Stromal cell of bone marrow (primary cell): ENCODE results near the gene ARL6IP1.

Source experiments
- DNase-seq: peaks from one replicate; pipeline ENCODE4 v3.0.0-alpha.2; 2012; ENCODE audit warnings: low read depth

ARL6IP1 gene

GRCh38 chr16:18801145-18801972 lies at the start of gene ARL6IP1:
Gene ARL6IP1 (minus strand): TSS chr16:18801549. CDS start chr16:18801466, 83 bp downstream.
- DNase-seq, result peak; percentile 99

- no peak for DNase-seq
Measured at GRCh38 chr16:18846416-18846815, 45.1 kb upstream of the ARL6IP1 start.

DNA sequence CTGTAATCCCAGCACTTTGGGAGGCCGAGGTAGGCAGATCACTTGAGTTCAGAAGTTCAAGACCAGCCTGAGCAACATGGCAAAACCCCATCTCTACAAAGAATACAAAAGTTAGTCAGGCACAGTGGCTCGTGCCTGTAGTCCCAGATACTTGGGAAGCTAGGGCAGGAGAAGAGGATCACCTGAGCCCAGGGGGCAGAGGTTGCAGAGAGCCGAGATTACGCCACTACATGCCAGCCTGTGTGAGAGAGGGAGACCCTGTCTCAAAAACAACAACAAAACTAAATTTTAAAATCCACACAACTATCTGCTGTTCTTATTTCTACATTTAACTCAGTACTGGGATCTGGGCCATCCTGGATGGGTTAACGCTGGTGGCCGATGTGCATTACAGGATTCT lies 41.2 kb upstream of the ARL6IP1 start:
- no peak for DNase-seq

DNA sequence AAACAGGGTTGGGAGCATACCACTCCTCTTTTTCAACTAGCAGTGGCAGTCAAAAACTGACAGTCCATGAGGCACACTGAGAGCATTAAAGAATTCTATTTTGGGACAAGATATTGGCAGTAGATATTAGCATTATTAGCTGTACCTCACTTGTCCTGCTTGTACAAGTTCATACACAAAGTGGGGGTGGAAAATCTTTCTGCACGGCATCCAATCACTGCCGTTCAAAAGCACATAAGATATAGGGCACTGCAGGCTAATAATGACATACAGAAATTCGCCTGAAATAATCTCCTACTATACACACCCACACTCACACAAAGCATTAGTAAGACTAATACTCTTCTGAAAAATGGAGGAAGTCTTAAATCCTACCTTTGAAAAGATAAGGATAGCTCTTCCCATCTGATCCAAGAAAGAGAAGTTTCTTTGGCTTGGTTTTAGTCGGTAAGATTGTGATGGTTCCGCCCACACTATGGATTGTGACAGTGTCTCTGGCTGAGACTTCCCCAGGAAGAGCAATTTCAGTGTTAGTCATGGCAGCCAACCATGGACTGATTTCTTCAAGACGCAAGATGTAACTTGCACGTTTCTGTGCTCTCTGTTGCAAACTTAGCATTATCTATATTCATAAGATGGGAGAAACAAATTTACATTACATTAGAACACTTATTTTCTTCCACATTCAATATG lies 40.6 kb upstream of the ARL6IP1 start:
- no peak for DNase-seq

DNA sequence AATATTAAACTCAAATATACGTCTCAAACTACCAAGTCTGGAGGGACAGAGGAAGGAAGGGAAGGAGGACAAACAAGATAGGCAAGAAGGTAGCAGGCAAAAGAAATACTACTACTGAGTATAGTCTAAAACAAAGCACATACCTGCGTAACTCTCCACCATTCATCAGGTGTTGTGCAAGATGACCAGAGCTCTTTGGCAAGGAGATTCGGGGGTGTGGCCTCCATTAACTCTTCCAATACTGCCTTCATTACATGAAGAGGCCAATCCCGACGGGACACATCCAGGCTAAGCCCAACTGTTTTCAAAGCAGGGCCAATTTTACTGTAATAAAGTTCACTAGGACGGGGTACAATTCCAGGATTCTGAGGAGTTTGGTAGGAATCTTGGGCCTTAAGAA lies 38.2 kb upstream of the ARL6IP1 start:
- no peak for DNase-seq

DNA sequence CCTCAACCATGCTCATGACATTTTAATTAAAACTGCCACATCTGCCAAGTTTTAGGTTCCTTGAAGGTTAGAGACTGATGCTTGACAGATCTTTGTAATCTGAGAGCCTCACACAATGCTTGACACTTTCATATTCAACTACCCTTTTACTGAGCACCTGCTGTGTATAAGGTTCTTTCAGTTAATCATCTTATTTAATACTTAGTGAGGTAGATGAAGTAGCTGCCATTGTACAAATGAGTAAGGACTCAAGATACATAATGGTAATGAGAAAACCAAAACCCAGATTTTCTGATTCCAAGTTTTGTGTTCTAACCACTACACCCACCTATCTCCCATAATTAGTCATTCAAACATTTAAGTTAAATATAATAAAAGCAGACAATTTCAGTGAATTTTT lies 35.4 kb upstream of the ARL6IP1 start:
- no peak for DNase-seq

GRCh38 chr16:18834864-18835263 lies 33.5 kb upstream of the ARL6IP1 start:
- no peak for DNase-seq

DNA sequence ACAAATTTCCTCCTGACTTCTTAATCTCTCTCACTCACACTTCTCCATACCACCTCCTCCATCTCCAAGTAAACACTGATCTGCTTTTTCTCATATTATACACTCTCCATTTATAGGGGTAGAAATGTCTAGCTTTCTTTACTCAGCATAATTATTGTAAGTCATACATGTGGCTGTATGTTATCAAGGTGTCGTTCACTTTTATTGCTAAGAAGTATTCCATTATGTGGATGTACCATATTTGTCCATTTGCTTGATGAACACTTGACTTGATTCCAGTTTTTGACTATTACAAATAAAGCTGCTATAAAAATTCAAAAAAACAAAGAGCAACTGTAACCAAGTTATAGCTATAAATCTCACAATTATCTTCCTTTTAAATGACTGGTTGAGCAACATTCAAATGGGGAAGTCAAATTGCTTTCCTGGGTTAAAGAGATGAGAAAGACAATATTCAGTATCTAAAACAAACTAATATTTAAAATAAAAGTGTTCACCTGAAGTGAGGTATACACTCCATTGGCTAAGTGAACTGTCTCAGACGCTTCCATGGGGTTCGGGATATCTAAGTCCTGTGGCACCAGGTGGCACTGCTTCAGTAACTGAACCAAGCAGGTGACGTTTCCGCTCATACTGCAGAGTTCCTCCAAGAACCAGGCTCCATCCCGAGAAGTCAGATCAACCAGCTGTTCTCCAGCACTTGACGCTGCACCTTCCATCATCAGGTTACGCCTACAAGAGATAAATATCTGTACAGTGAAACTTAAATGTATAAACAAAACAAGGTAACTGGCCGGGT lies 32.6 kb upstream of the ARL6IP1 start:
- DNase-seq, result no peak

DNA sequence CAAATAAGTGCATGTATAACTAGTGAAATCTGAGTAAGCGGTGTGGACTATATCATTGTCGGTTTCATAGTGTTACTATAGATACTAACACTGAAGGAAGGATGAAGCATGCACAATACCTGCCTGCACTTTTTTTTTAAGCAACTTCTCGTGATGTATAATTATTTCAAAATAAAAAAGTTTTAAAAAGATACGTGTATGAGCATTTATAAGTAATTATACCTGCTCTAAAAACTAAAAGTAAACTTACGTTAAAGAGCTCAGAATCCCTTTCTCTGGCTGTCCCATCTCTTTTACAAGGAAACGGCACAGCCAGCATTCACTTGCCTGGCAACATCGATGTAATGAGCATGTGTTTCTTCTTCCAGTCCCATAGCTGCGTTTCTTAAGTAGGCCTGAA lies 31.3 kb upstream of the ARL6IP1 start:
- DNase-seq, result no peak

DNA sequence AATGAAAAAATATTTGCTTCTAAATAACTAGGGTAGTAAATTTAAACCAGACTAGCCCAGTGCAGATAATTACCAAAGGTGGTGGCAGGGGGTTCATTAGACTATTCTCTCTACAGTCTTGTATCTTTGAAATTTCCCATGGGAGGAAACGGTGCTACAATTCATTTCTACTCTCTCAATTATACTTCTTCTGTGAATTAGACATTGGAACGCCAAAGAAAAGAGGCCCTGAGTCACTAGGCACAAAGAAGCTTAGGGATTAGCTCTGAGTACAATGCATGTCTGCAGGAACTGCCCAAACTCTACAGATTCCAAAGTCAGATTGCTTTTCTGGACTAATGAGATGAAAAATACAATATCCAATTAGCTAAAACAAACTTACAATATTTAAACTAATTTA lies 30.7 kb upstream of the ARL6IP1 start:
- DNase-seq, result no peak

DNA sequence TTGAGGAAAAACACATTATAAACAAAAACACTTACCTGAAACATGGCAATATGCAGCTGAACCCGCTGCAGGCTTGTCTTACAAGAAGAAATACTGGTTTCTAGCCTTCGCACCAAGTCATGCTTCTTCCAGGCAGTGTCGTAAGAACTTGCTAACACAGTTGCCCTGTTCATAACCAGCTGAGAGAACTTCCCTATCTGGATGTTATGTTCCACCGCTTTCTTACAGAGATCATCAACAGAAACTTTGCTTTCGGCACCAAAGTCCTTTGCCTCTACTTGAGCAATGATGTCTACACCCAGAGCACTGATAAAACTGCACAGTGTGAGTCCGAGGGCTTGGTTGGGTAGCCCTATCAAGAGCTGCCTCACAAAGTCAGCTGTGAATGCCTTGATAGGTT lies 27.9 kb upstream of the ARL6IP1 start:
- DNase-seq, result no peak

DNA sequence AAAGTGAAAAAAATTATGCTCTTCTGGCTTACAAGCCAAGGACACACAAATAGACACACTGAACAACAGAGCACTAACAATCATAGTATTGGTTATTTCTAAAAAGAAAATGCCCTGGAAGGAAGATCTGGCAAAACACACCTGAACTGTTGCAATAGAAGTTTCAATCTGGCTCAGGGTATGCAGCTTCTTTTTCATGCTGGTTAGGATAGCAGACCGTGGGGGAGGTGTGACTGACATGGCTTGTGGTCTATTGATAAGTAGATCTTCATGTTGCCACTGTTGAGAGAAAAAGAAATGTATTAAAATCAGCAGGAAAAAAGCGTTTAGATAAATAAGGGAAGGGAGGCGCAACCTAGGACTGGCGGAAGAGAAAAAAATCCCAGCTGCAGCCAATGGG lies 26.5 kb upstream of the ARL6IP1 start:
- no peak for DNase-seq

DNA sequence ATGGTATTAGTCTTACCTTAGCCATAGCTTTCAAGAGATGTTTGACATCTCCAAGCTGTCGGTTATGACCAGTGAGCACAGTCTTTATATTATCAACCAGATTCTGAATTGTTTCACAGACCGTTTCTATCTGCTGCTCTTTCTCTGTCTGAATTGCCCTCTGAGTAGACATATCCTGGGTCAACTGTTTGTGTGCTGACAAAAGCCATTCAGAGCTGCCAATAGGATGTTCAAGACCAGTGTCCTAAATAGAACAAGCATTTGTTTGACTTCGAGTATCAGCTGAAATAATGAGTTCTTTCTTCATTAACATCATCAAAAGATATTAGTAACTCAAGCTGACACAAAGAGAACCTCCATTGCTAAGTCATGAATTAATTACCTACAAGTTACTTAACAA lies 14.9 kb upstream of the ARL6IP1 start:
- no peak for DNase-seq

GRCh38 chr16:18811925-18812324 lies 10.6 kb upstream of the ARL6IP1 start:
- no peak for DNase-seq

GRCh38 chr16:18809165-18809564 lies 7.8 kb upstream of the ARL6IP1 start:
- DNase-seq, result no peak

DNA sequence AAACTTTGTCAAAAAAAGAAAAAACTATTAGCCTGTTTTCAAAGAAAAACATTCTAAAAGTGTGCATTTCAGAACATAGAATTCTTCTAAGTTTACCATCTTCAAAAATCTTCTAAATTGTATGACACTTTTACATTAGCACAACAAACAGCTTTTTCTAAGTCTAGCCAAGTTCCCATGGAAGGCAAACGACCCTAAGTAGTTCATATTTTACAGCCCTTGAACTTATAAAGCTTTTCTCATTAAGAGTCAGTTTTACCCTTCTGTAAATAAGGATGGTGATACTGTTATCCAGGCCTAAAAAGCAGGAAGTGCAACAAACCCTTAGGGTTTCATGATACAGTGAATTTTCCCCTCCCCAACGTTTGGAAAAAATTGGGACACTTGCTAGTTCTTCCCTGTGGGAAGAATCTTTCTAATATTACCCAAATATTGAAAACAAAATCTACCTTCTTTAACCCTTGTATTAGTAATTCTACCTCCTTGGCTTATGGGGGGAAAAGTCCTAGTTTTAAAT lies 4.0 kb upstream of the ARL6IP1 start:
- DNase-seq, result no peak

- no peak for DNase-seq
Measured at GRCh38 chr16:18804540-18804939, 3.2 kb upstream of the ARL6IP1 start.

DNA sequence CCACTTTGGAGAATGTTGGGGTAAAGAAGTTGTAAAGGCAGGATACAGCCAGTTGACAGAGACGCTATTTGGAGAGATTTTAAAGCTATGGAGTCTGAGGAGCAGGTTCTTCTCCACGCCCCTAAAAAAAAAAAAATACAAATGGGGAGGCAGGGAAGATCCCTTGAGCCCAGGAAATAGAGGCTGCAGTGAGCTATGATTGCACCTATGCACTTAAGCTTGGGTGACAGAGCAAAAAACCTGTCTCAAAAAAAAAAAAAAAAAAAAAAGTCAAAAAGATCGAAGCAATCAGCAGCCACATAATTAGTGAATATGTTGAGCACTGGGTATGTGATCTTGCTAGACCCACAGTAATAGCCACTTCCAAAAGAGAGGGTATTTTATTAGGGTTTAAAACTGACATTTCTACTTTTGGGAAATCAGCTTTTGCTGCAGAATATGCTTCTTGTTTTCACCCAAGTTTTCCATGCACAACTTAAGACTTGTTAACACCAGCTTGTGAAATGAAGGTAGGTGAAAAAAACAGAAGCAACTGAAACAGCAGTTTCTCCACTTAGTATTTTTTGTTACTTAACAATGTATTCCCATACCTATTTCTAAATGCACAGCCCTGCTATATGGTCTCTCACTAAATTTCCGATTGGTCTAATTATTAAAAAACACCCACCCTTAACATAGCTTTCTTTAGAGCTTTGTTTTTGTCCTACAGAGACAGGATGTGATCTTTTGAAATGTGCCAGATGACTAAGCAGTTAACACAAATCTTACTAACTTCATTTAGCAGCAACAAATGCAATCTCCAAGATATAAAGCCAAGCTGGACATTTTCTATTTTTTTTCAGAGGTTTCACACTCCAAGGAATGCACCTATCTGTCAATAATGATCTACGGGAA lies 2.5 kb upstream of the ARL6IP1 start:
- no peak for DNase-seq

DNA sequence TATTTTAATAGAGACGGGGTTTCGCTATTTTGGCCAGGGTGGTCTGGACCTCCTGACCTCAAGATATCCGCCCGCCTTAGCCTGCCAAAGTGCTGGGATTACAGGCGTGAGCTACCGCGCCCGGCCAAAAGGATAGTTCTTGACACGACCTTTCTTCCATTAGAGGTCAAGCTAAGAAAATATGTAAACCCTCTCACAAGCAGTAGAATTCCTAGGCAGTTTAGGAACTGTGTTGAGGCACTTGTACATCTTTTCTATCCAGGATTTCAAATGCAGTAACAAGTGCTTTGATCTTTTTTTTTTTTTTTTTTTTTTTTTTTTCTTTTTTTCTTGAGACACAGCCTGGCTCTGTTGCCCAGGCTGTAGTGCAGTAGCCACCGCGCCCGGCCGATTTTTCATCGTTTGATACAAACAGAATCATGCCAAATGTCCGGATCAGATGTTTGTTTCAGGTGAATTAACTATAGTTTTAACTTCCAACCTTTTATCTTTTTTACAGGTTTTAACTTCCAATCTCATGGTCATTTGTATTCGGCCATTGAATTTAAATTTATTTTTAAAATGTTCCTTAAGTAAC lies 1.5 kb upstream of the ARL6IP1 start:
- no peak for DNase-seq

DNA sequence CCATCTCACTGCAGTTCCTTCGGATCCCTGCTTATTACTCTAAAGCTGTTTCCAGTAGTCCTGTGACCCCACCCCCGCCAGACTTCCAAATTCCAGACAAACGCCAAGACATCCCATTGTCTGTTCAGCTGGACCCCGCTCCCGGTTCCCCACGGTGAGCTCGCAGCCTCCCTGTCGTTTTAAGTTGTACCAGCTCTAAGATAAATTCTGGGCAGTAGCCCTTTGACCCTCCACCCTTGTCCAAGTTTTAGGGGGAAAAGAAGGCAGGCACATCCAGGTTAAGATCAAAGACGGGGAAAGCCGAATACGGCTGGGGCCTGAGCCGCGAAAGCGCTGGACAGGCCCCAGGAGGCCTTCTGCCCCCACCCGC lies 589 bp downstream of the ARL6IP1 start:
- no peak for DNase-seq

DNA sequence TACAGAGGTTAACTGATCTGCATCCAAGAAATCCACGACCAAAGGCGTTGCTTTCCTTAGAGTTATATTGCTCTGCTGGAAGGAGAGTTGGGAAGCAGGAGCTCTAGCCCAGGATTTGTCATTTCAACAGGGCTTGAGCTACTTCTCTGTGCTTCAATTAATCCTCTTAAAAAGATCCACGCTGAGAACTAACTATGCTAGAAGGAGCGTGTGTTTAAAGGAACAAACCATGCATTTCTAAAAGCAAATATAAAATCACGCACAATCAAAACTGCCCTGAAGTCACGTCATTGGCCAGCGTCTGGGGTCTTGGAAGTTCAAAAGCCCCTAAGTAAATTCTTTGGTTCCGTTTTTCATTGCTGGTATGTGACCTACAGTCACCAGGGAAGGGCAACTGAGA lies 1.1 kb downstream of the ARL6IP1 start:
- DNase-seq, result no peak
